HepG2 (cell line): ENCODE data around the gene TRIM28. TPM values are rescaled to one million over a fixed set of nuclear protein-coding genes. Genes with fewer than 3 reads are reported as not detected.

Experiments
- ATRX ChIP-seq: sonication (generic); formaldehyde crosslinking; IDR thresholded peaks from 2 replicates; pipeline ENCODE4 v1.4.0; 2020; ENCODE audit warnings: missing genetic modification reagents, borderline replicate concordance
- ELF4 ChIP-seq: sonication (generic); formaldehyde crosslinking; IDR thresholded peaks from 2 replicates; pipeline ENCODE4 v1.5.0; 2020; ENCODE audit warnings: missing genetic modification reagents, mild to moderate bottlenecking, moderate library complexity, borderline replicate concordance
- KDM4B ChIP-seq: sonication (generic); formaldehyde crosslinking; IDR thresholded peaks from 2 replicates; pipeline ENCODE4 v1.4.0; 2020; ENCODE audit warnings: missing genetic modification reagents
- NFAT5 ChIP-seq: sonication (generic); formaldehyde crosslinking; IDR thresholded peaks from 2 replicates; pipeline ENCODE4 v1.4.0; 2020; ENCODE audit warnings: missing genetic modification reagents
- PREB ChIP-seq: sonication (generic); formaldehyde crosslinking; IDR thresholded peaks from 2 replicates; pipeline ENCODE4 v1.4.0; 2020; ENCODE audit warnings: missing genetic modification reagents
- SETDB1 ChIP-seq: sonication (generic); formaldehyde crosslinking; IDR thresholded peaks from 2 replicates; pipeline ENCODE4 v1.5.1; 2020; ENCODE audit warnings: missing genetic modification reagents, mild to moderate bottlenecking, borderline replicate concordance
- TEF ChIP-seq: sonication (generic); formaldehyde crosslinking; IDR thresholded peaks from 2 replicates; pipeline ENCODE4 v1.5.0; 2020; ENCODE audit warnings: missing genetic modification reagents
- USF2 ChIP-seq, 2 experiments: sonication (generic) in 1 of 2; formaldehyde crosslinking in 1 of 2; IDR thresholded peaks; 2 replicates each; pipeline versions ENCODE4 v1.5.1 to v1.6.1; 2011 to 2020; ENCODE audit warnings: borderline replicate concordance in 1 of 2, low read depth in 1 of 2, low read length in 1 of 2, mild to moderate bottlenecking in 1 of 2, missing genetic modification reagents in 1 of 2, moderate library complexity in 1 of 2
- ZNF30 ChIP-seq: sonication (generic); formaldehyde crosslinking; IDR thresholded peaks from 2 replicates; pipeline ENCODE4 v1.5.0; 2020; ENCODE audit warnings: mild to moderate bottlenecking, missing genetic modification reagents
- ZNF468 ChIP-seq: sonication (generic); formaldehyde crosslinking; IDR thresholded peaks from 2 replicates; pipeline ENCODE4 v1.8.0; 2022; ENCODE audit warnings: mild to moderate bottlenecking, moderate library complexity, missing genetic modification reagents
- ZNF496 ChIP-seq: sonication (generic); formaldehyde crosslinking; IDR thresholded peaks from 2 replicates; pipeline ENCODE4 v1.8.1; 2023; ENCODE audit warnings: mild to moderate bottlenecking, moderate library complexity, missing genetic modification reagents; ENCODE audit not compliant: insufficient replicate concordance
- ZNF768 ChIP-seq: sonication (generic); formaldehyde crosslinking; IDR thresholded peaks from 2 replicates; pipeline ENCODE4 v1.4.0; 2020; ENCODE audit warnings: missing genetic modification reagents
- ZNF800 ChIP-seq: sonication (generic); formaldehyde crosslinking; IDR thresholded peaks from 2 replicates; pipeline ENCODE4 v1.4.0; 2020; ENCODE audit warnings: missing genetic modification reagents
- polyA plus RNA-seq, 8 experiments: library from polyadenylated mRNA; depleted of rRNA in 3 of 8; stranded (reverse) in 7 of 8; unstranded in 1 of 8; fragments of >200 nt; fragmentation: Illumina TruSeq in 4 of 8; extraction: Trizol in 4 of 8; gene quantifications; 2 replicates each; pipeline versions ENCODE4 v1.2.1 to v1.2.3, GENCODE V29; 2011 to 2016; ENCODE audit warnings: low read depth in 4 of 8, missing spikeins in 1 of 8, mixed read lengths in 1 of 8; ENCODE audit not compliant: insufficient read depth in 1 of 8
- total RNA-seq, 5 experiments: library from RNA; depleted of rRNA; stranded (reverse); fragments of >200 nt; fragmentation: Illumina TruSeq; extraction: Trizol; gene quantifications; 2 replicates each; pipeline ENCODE4 v1.2.3, GENCODE V29; 2016; ENCODE audit warnings: low read depth in 1 of 5

Gene TRIM28
- total and polyA plus RNA-seq, 2 of the 13 experiments (the other 11 are each of a cell fraction or from before 2014, with no cell fraction given): 361 to 439 TPM

- no peak for TF ChIP-seq ZNF800 (CRISPR knock-in tag)
- TF ChIP-seq NFAT5 (CRISPR knock-in tag): no peak
- TF ChIP-seq ZNF768 (CRISPR knock-in tag): no peak
- no peak for TF ChIP-seq ZNF30 (CRISPR knock-in tag)
- no peak for TF ChIP-seq ZNF468 (CRISPR knock-in tag)
- no peak for TF ChIP-seq USF2 (IDR thresholded peaks at IDR 0.05; ENCODE audit: low read depth, low read length)
- no peak for TF ChIP-seq USF2 (CRISPR knock-in tag; IDR thresholded peaks at IDR 0.05; ENCODE audit: borderline replicate concordance)
- no peak for TF ChIP-seq SETDB1
- no peak for TF ChIP-seq PREB (CRISPR knock-in tag)
- TF ChIP-seq TEF: no peak; the same call in 1 of the 2 replicates
- TF ChIP-seq ZNF496 (CRISPR knock-in tag): no peak
- no peak for TF ChIP-seq ATRX (CRISPR knock-in tag)
- TF ChIP-seq KDM4B (CRISPR knock-in tag): no peak
- TF ChIP-seq ELF4 (CRISPR knock-in tag): peak; percentile 72; the same call in 1 of the 2 replicates
Observed at GRCh38 chr19:58554494-58555368, 10.9 kb downstream of the TRIM28 start, which contains the start of gene CHMP2A (continued).
